Esophagus (tissue), 2 donors: ENCODE data around the gene TAF3. TPM values are rescaled to one million over a fixed set of nuclear protein-coding genes. Genes with fewer than 3 reads are reported as not detected.

ENCODE experiments used
- H3K27ac ChIP-seq, 2 donors: one replicate each; pipeline ENCODE4 v1.5.1; 2013; ENCODE audit warnings: low read depth in 2 of 2, mild to moderate bottlenecking in 2 of 2, inconsistent platforms in 1 of 2, low read length in 1 of 2, moderate library complexity in 1 of 2
- H3K27me3 ChIP-seq, 2 donors: one replicate each; pipeline ENCODE4 v1.6.1; 2013; ENCODE audit warnings: low read length in 2 of 2, control low read depth in 1 of 2, mild to moderate bottlenecking in 1 of 2; ENCODE audit not compliant: insufficient read depth in 2 of 2, control insufficient read depth in 1 of 2
- H3K36me3 ChIP-seq, 2 donors: one replicate each; pipeline ENCODE4 v1.6.1; 2013; ENCODE audit warnings: low read length in 1 of 2; ENCODE audit not compliant: control insufficient read depth in 2 of 2, insufficient read depth in 2 of 2
- H3K4me1 ChIP-seq, 2 donors: one replicate each; pipeline ENCODE4 v1.6.1; 2013; ENCODE audit warnings: low read length in 1 of 2; ENCODE audit not compliant: control insufficient read depth in 2 of 2, insufficient read depth in 2 of 2
- H3K4me3 ChIP-seq, 2 donors: one replicate each; pipeline ENCODE4 v1.5.1; 2013; ENCODE audit warnings: low read length in 2 of 2, mild to moderate bottlenecking in 2 of 2, low read depth in 1 of 2, moderate library complexity in 1 of 2
- H3K9me3 ChIP-seq, 2 donors: one replicate each; pipeline ENCODE4 v1.6.1; 2013; ENCODE audit warnings: mild to moderate bottlenecking in 2 of 2, low read depth in 1 of 2, low read length in 1 of 2, moderate library complexity in 1 of 2; ENCODE audit not compliant: control insufficient read depth in 2 of 2, insufficient read depth in 1 of 2
- WGBS, 2 donors: extraction: QIAGEN DNeasy Blood & Tissue Kit; methylation state at CpG; one replicate each; pipeline ENCODE4 v1.1.7; 2013; 5-methylcytosine and 5-hydroxymethylcytosine counted together
- polyA plus RNA-seq, 2 donors: library from polyadenylated mRNA; stranded (reverse); fragments of 200-250 nt; gene quantifications; one replicate each; pipeline ENCODE4 v1.2.3, GENCODE V29; 2013
- donor health status: healthy with polysubstance abuse.
- donor health status: Bipolar disorder and iron deficiency.

TAF3 gene
- polyA plus RNA-seq, 2 donors: 1.6 to 1.9 TPM

DNA sequence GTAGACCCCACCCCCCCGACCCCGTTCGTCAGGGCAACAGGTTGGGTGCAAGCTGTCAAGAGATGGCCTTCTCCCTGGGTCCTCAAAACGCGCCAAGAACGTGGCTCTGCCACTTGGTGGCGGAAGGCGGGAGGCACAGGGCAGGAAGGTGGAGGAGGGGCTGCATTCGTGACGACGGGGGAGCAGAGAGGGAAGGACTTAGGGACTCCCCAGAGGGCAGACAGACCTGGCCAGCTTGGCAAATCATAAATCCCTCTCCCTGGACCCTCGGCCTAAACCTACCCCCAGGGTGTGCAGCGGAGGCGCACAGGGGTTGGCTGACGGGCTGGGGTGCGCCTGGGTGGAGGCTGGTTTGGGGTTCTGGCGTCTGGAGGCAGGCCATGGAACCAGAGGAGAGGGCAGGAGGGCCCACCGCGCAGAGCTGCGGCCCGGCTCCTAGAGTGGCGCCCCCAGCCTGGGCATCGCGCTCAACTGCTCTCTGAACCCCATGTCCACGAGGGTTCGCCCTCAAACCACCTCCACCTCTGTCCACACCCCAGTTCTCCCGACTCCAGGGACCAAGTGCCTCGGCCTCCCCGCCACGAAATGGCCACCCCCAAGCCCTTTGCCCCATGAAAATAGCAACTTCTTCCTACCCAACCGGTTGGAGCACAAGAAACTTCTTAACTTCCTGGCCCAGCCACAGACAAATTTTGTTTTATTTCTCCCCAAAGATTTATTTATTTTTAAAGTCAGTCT is 225.4 kb downstream of the TAF3 start:
- Histone ChIP-seq H3K4me1 (peaks cover 7 to 9% of the 10 kb centered on the region in 2 donors), H3K4me3 (no peak overlapping the region), H3K27me3 (peaks cover 5 to 59% of the 10 kb centered on the region in 2 donors), H3K36me3 (no peaks in the 10 kb centered on the region), H3K27ac (no peak overlapping the region), H3K9me3 (peaks cover 2 to 3% of the 10 kb centered on the region in 2 donors)
- 8 to 14% methylated on average over 29 to 31 of the region's 31 CpGs for WGBS, 2 donors

DNA sequence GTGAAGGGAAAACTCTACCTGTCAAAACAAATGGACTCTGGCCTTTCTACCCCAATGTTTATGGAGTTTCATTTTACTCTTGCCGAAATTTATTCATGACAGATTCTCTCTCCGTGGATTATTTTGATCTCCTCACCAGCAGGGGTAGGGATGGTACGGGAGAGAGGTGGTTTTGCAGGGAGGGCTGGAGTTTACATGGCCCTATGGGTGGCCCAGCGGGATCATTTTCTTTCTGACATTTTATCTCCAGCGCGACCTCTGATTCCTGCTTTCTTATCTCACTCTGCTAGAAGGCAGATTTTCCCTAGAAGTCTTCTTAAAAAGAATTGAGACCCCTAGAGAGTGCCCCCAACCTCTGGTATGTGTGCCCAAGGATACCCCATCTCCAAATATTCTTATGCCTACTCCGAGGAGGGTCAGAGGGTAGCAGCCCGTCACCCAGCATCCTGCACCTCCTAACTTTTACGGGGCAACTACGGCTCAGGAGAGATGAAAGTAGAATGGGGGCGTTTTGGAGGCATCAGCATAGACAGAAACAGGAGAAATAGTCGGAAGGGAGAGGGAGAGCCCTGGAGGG is 226.1 kb downstream of the TAF3 start:
- peaks cover 11% of the 10 kb centered on the region in 2 donors for H3K4me1 ChIP-seq
- H3K27me3 ChIP-seq: peaks cover 8 to 59% of the 10 kb centered on the region in 2 donors
- no peak overlapping the region for H3K27ac ChIP-seq
- WGBS, 2 donors: 12 to 15% methylated on average over 12 of the region's 12 CpGs
- no peak overlapping the region for H3K4me3 ChIP-seq
- peaks cover 2 to 3% of the 10 kb centered on the region in 2 donors for H3K9me3 ChIP-seq
- H3K36me3 ChIP-seq: no peaks in the 10 kb centered on the region

DNA sequence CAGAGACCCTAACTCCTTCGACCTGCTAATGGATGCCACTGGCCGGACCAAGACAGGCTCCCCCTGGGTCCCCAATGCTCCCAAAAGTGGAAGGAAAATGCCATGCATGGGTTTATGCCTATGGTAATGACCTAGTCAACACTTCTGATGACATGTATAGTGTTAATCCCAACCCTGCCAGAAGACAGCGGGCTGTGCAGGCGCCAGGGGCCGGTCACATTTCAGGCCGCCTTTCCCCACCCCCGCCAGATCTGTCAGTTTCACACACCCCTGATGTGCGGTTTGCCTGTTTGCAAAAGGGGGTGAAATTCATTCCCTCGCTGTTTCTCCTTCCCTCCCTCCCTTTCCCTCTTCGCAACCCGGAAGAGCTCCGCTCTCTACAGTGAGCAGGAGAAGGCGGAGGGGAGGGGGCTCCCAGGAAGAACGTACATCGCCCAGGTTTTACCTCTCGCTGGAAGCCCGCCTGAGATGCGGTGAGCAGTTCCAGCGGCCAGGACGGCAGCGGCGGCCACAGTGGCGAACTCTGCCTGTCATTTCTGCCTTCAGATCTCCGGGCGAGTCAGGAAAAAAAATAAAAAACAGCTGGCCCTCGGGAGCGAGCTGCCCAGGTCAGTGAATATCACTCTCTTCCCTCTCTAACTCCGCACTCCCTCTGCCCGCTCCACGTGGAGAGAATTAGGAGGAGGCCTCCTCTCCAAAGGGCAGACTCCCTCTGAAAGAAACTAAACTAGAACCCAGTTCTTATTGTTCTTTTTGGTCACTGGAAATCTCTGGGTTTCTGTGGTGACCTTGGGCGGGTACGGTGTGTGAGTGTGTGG is 226.8 kb downstream of the TAF3 start:
- Histone ChIP-seq H3K4me3 (peak overlapping the region in 1 of 2 donors; percentile 20), H3K9me3 (peaks cover 0 to 3% of the 10 kb centered on the region in 2 donors), H3K36me3 (no peaks in the 10 kb centered on the region), H3K27me3 (peaks cover 9 to 62% of the 10 kb centered on the region in 2 donors), H3K4me1 (peaks cover 16 to 17% of the 10 kb centered on the region in 2 donors), H3K27ac (no peak overlapping the region)
- 3 to 5% methylated on average over 32 of the region's 32 CpGs for WGBS, 2 donors

DNA sequence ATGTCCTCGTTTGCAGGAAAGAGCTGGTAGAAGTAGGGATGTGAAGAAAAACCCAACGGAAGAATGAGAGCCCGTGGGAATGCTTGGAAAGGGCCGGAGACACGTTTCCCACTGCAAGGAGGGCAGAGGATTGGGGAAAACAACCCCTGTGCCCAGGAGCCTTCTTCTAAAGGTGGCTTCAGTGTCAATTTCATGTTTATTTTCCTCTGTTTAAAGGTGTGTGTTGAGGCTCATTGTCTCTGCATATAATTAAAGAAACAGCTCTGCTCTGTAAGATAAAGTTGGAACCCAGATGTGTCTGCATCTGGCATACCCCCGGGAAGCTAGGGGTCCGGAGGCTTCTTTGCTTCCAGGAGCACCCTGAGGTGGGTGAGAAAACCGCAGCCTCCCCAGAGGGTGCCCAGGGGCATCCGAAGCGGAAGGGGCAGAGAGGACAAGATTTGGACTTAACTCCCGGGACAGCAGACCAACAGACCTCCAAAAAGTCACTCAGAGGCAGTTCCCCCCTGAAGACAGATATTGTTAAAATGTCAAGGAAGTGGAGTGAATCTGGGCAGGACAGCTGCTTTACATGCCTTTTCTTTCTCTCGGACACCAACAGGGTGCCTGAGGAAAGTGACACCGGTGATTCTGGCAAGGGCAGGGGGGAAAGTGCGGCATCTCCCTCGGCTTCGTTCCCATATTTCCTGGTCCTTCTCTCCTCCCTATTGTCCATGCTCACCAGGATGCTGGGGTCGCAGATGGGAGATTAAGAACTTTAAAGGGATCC is 227.6 kb downstream of the TAF3 start:
- Histone ChIP-seq H3K4me3 (no peak overlapping the region), H3K27me3 (peaks cover 9 to 69% of the 10 kb centered on the region in 2 donors), H3K36me3 (no peaks in the 10 kb centered on the region), H3K9me3 (peaks cover 0 to 3% of the 10 kb centered on the region in 2 donors), H3K27ac (no peak overlapping the region), H3K4me1 (peaks cover 16 to 19% of the 10 kb centered on the region in 2 donors)
- 6 to 8% methylated on average over 17 of the region's 17 CpGs for whole genome bisulfite sequencing, 2 donors

DNA sequence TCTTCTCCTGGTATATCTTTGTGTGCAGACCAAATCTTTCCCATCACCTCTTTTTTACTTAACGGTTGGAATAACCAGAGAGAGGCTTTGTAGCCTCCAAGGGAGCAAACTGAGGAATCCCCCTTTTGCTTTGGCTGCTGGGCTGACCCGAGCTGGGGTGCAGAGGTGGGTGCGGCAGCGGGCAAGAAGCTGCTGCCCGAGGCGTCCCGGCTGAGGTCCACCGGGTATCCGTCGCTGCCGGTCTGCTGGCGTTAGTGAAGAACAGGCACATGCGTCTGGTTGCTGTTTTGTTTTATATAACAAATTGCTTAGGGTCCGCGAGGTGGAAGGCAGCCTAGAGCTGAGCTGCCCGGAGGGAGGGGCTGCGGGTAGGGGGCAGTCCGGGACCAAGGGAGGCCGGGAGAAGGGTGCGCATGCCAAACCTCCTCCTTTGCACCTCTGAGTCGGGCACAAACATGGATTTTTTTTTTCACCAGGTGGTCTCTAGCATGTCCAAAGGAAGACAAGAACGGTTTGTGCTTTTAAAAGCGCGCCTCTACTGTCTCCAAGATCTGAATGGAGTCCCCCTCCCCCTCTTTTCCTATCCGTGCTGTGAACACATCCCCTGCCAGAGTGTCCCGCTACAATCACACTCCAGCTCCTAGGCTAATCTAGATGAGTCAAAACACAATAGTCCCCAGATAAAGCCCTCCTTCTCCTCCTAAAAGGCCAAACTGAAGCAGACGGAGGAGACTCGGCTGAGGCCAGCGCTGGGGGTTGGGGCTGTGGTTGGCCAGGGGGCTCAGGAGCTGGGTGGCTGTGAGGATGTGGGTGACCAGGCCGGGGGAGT is 229.4 kb downstream of the TAF3 start:
- peaks cover 9 to 78% of the 10 kb centered on the region in 2 donors for H3K27me3 ChIP-seq
- no peak overlapping the region for H3K4me3 ChIP-seq
- WGBS, 2 donors: 5 to 7% methylated on average over 30 of the region's 30 CpGs
- no peak overlapping the region for H3K27ac ChIP-seq
- peaks cover 20 to 23% of the 10 kb centered on the region in 2 donors for H3K4me1 ChIP-seq
- peaks cover 0 to 3% of the 10 kb centered on the region in 2 donors for H3K9me3 ChIP-seq
- H3K36me3 ChIP-seq: no peaks in the 10 kb centered on the region

DNA sequence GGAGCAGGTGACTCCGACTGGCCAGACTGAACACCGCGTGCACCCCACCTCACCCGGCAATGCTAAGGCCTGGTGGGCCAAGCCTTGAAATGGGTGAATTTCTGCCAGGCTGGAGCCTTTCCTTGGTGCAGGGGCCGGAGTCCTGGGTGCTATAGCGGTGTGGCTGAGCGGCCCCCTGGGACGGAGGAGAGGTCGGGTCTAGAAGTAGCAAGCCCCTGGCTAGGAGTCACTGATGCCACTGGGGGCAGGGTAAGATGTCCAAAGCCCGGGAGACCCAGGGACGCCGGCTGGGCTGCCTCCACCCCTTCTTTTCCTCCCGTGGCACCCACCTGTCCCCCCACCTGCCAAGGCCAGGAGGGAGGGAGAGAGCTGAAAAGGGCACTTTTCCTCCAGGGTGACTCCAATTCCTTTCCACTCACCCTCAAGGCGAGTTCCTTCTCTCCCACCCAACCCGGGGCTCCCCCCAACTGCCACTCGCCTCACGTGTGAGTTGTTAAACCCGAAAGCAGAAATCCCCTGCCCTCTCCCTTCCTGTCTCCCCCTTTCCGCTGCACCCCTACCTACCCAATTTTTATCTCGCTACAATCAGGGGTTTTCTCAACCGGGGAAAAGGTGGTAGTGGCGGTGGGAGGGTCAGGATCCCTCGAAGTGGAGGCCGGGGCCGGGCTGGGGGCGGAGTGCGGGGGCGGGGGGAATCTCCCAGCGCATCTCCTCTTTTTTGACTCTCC is 230.1 kb downstream of the TAF3 start:
- Histone ChIP-seq H3K36me3 (no peaks in the 10 kb centered on the region), H3K4me3 (no peak overlapping the region), H3K9me3 (peaks cover 0 to 1% of the 10 kb centered on the region in 2 donors), H3K4me1 (peaks cover 20 to 23% of the 10 kb centered on the region in 2 donors), H3K27ac (no peak overlapping the region), H3K27me3 (peaks cover 9 to 70% of the 10 kb centered on the region in 2 donors)
- 5 to 9% methylated on average over 25 to 29 of the region's 29 CpGs for WGBS, 2 donors

DNA sequence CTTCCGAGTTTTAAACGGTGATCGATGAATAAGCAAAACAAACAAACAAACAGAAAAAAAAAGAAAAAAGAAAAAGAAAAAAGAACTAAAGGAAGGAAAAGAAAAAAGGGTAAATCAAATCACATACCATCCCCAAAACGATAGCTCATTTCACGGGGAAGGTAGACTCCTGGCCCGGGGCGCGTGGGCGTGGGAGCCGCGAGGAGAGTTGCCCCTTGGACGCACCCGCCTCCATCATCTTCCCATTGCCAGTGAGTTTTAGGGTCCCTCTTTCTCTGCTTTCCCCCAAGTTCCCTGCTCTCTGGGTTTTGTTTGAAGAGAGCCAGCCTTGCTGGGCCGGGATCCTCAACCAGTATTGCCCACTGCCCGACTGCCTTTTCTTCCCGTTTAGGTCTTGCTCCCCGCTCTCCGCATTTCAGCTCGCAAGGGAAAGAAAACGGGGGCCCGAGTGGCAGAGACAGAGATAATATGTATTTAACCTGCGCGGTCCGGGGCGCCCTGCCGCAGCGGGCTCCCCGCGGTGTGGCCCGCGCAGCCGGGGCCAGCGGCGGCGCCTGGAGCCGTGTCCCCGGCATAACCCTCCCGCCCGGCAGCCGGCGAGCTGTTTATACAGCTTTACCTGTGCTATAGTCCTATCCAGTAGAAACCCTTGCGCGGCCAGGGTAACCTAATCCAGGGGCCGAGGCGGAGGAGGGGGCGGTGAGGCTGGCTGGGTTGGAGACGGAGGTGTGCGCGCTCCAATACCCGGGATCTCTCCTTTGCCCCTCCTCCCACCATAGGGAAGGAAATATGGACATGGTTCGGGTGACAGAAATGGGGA is 230.9 kb downstream of the TAF3 start:
- Histone ChIP-seq H3K27ac (no peak overlapping the region), H3K4me3 (peak overlapping the region in 1 of 2 donors; percentile 42), H3K4me1 (peaks cover 16 to 19% of the 10 kb centered on the region in 2 donors), H3K36me3 (no peaks in the 10 kb centered on the region), H3K9me3 (no peaks in the 10 kb centered on the region), H3K27me3 (peaks cover 9 to 64% of the 10 kb centered on the region in 2 donors)
- 3 to 4% methylated on average over 36 to 51 of the region's 51 CpGs for WGBS, 2 donors
